ENCODE measurements around the gene TOR1AIP2. TPM values are rescaled to one million over a fixed set of nuclear protein-coding genes. Genes with fewer than 3 reads are reported as not detected.

Gene TOR1AIP2
- total RNA-seq, 2 donors from 2014 or later = 70.9 to 78.3 TPM

- no peaks in the 10 kb centered on the region for H3K9me3 Mint-ChIP-seq
- peaks cover 16% of the 10 kb centered on the region for H3K4me1 Mint-ChIP-seq
- WGBS, 2 experiments (ENCODE audit: insufficient coverage in 1 of 2, insufficient read length in 1 of 2) = 100% methylated on average over 1 of the region's 1 CpG; no CpG with 5 or more reads in 1 of the 2 experiments
These were observed 83.5 kb downstream of the TOR1AIP2 start for GRCh38 chr1:179794146-179794545.

GRCh38 chr1:179793281-179793680, 84.3 kb downstream of the TOR1AIP2 start:
- Histone ChIP-seq H3K4me3 (ENCODE audit: low read length) (no peak overlapping the region), H3K27ac (ENCODE audit: low read depth, low read length) (no peak overlapping the region), H3K4me1 (ENCODE audit: control insufficient read depth, insufficient read depth, low read length) (peaks cover 3% of the 10 kb centered on the region), H3K36me3 (ENCODE audit: control insufficient read depth, insufficient read depth, low read length) (no peaks in the 10 kb centered on the region), H3K9me3 (ENCODE audit: control insufficient read depth, low read length) (no peaks in the 10 kb centered on the region), H3K9ac (ENCODE audit: extremely low read depth, low read length, poor library complexity, severe bottlenecking) (no peak overlapping the region), H3K27me3 (ENCODE audit: control insufficient read depth, insufficient read depth, low read length, poor library complexity, severe bottlenecking) (no peaks in the 10 kb centered on the region)
- Mint-ChIP-seq H3K27ac (no peak overlapping the region), H3K36me3 (ENCODE audit: low read depth) (no peaks in the 10 kb centered on the region), H3K4me3 (no peak overlapping the region), H3K27me3 (ENCODE audit: insufficient read depth) (no peaks in the 10 kb centered on the region), H3K4me1 (peaks cover 18% of the 10 kb centered on the region), H3K9me3 (no peaks in the 10 kb centered on the region)
- TF ChIP-seq CTCF (conservative IDR thresholded peaks at IDR 0.05) = no peak
- WGBS, 2 experiments (ENCODE audit: insufficient coverage in 1 of 2, insufficient read length in 1 of 2) = 98% methylated on average over 4 of the region's 4 CpGs
- no peak for DNase-seq

More at GRCh38 chr1:179794146-179794545, 83.5 kb downstream of the TOR1AIP2 start:
- Histone ChIP-seq H3K9ac (ENCODE audit: extremely low read depth, low read length, poor library complexity, severe bottlenecking) (no peak overlapping the region), H3K27ac (ENCODE audit: low read depth, low read length) (no peak overlapping the region), H3K4me1 (ENCODE audit: control insufficient read depth, insufficient read depth, low read length) (no peaks in the 10 kb centered on the region), H3K4me3 (ENCODE audit: low read length) (no peak overlapping the region), H3K9me3 (ENCODE audit: control insufficient read depth, low read length) (no peaks in the 10 kb centered on the region), H3K36me3 (ENCODE audit: control insufficient read depth, insufficient read depth, low read length) (no peaks in the 10 kb centered on the region), H3K27me3 (ENCODE audit: control insufficient read depth, insufficient read depth, low read length, poor library complexity, severe bottlenecking) (no peaks in the 10 kb centered on the region)
- Mint-ChIP-seq H3K27me3 (ENCODE audit: insufficient read depth) (no peaks in the 10 kb centered on the region), H3K36me3 (ENCODE audit: low read depth) (no peaks in the 10 kb centered on the region), H3K27ac (no peak overlapping the region), H3K4me3 (no peak overlapping the region)
- no peak for TF ChIP-seq CTCF (conservative IDR thresholded peaks at IDR 0.05)
- DNase-seq = no peak

Other genes with a start within 250 kb of the TOR1AIP2 start
- gene FAM163A, start 134.5 kb downstream of the TOR1AIP2 start, total RNA-seq = not detected
- 10 to 100 TPM; 18.1 to 26.2 TPM for gene TOR1AIP1, start 4.5 kb upstream of the TOR1AIP2 start, total RNA-seq
- 10 to 100 TPM; 32.2 to 42.2 TPM for gene CEP350, start 77.0 kb upstream of the TOR1AIP2 start, total RNA-seq